Left hindlimb (tissue), 1 donor: ENCODE results near the gene SLC26A9.
"Not testable (repeated sequence)": the region's sequence is repeated elsewhere in the genome, so short reads cannot be mapped to it uniquely, and the experiment has no call there.

ENCODE experiments used
- DNase-seq: peaks from one replicate; pipeline ENCODE4 v3.0.0-alpha.2; 2018

The SLC26A9 gene

GRCh38 chr1:205883792-205884191 lies 59.5 kb downstream of the SLC26A9 start:
- no peak for DNase-seq

- no peak for DNase-seq
These were observed 62.3 kb downstream of the SLC26A9 start for GRCh38 chr1:205880923-205881322.

DNA sequence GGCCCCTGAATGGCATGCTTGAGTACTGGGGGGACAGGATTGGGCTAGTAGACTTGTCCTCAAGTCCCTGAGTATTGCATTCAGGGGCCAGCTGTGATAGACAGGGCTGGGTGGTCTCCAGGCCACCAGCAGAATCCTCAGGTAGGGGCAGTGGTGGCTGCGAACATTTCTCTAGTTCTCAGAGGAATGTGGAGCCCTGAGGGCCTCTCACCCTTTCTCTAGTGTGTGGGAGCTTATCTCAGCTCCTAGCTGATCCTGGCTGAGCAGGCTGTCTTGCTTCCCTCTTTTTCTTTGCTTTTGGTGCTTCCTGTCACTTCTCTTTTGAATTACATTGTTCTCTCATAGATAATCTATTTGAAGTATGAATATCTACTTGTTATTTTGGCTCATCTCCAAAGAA lies 63.3 kb downstream of the SLC26A9 start:
- no peak for DNase-seq

GRCh38 chr1:205878026-205878425 lies 65.2 kb downstream of the SLC26A9 start:
- DNase-seq, result no peak

DNA sequence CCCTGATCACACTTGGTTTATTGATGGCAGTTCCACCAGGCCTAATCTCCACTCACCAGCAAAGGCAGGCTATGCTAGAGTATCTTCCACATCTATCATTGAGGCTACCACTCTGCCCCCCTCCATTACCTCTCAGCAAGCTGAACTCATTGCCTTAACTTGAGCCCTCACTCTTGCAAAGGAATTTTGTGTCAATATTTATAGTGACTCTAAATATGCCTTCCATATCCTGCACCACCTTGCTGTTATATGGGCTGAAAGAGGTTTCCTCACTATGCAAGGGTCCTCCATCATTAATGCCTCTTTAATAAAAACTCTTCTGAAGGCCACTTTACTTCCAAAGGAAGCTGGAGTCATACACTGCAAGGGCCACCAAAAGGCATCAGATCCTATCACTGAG lies 70.1 kb downstream of the SLC26A9 start:
- not testable (repeated sequence) for DNase-seq

DNA sequence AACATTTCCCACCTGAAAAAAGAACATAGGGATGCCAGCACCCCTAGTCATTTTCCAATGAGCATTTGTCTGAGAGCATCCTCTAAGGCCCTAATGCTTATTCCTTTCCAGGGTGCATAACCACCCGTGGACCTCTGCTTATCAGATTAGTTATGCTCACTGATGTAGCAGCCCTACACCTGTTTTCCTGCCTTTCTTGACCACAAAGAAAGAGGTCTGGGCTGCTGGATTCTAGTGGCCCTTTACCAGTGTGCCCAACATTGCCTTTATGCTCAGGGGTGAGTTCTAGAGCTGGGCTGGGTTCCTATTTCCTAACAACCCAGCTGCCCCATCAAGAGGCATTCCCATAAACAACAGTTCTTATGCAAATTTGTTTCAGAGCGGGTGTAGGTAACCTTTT lies 73.0 kb downstream of the SLC26A9 start:
- no peak for DNase-seq
